BJ (cell line): ENCODE data around the gene PDE6B. TPM values are rescaled to one million over a fixed set of nuclear protein-coding genes. Genes with fewer than 3 reads are reported as not detected.

Source experiments
- CTCF ChIA-PET: fragments of 350-600 bp; formaldehyde crosslinking; extraction: SDS; loops from one replicate; lab custom pipeline; 2021; ENCODE audit warnings: antibody characterized with exemption, inconsistent platforms; lab: Yijun Ruan, JAX
- POLR2A ChIA-PET: fragments of 300-600 bp; sonication (Branson Sonifier 250); formaldehyde crosslinking; extraction: SDS; loops from one replicate; lab custom pipeline; 2021; ENCODE audit warnings: antibody characterized with exemption; lab: Charles Lee
- DNase-seq: peaks from one replicate; pipeline ENCODE4 v3.0.0-alpha.2; 2011; ENCODE audit warnings: low read depth
- H3K27me3 ChIP-seq: 2 replicates; pipeline ENCODE4 v1.6.0; 2011; ENCODE audit warnings: low read length; ENCODE audit not compliant: control insufficient read depth, insufficient read depth
- H3K36me3 ChIP-seq: 2 replicates; pipeline ENCODE4 v1.5.1; 2011; ENCODE audit warnings: low read length; ENCODE audit not compliant: control insufficient read depth, insufficient read depth
- H3K4me3 ChIP-seq: 2 replicates; pipeline ENCODE4 v1.5.1; 2011; ENCODE audit warnings: low read depth, mild to moderate bottlenecking, control low read depth, low read length
- CTCF ChIP-seq: IDR thresholded peaks from 2 replicates; pipeline ENCODE4 v1.5.1; 2011; ENCODE audit warnings: low read depth, mild to moderate bottlenecking, control low read depth, inconsistent platforms, low read length, moderate library complexity; ENCODE audit not compliant: insufficient read depth
- polyA plus RNA-seq: library from polyadenylated mRNA; depleted of rRNA; stranded (reverse); fragments of >200 nt; gene quantifications from 2 replicates; pipeline ENCODE4 v1.2.3, GENCODE V29; 2011

Gene PDE6B
- polyA plus RNA-seq, 1 experiment = 0.10 TPM

DNA sequence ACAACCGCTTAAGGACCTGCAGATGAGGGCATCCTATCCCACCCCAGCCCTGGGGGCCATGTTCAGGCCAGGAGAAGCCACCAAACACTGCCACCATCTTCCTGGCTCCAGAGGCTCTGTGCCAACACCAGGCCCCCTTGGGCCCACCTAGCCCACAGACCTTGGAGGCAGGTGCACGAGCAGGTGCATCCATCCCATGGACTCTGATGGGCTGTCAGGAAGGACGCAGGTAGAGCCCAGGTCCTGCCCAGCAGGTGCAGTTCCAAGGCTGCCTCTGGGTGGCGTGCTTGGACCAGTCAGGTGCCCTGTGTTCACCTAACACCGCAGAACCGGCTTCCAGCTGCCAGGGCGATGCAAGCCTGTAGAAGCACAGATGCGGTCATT is 22.8 kb upstream of the PDE6B start:
- DNase-seq = no peak
- H3K27me3 ChIP-seq = no peaks in the 10 kb centered on the region
- ChIA-PET POLR2A (no interaction called here), CTCF (no interaction called here)
- TF ChIP-seq CTCF = peak; percentile 30; the same call in 1 of the 2 replicates
- no peak overlapping the region for H3K4me3 ChIP-seq
- no peaks in the 10 kb centered on the region for H3K36me3 ChIP-seq

DNA sequence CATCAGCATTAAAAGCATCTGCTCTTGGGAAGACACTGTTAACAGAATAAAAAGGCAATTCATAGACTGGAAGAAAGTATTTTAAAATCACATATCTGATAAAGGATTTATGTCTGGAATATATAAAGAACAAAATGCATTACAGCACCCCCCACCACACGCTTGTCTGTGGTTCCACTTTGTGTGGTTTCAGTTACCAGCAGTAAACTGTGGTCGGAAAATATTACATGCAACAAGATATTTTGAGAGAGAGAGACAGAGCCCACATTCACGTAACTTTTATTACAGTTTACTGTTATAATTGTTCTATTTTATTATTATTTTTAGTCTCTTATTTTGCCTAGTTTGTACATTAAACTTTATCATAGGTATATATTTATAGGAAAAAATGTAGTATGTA is 21.2 kb upstream of the PDE6B start:
- no peaks in the 10 kb centered on the region for H3K36me3 ChIP-seq
- TF ChIP-seq CTCF = no peak
- no peaks in the 10 kb centered on the region for H3K27me3 ChIP-seq
- no peak for DNase-seq
- POLR2A ChIA-PET = no interaction called here
- no peak overlapping the region for H3K4me3 ChIP-seq
- CTCF ChIA-PET = no interaction called here

DNA sequence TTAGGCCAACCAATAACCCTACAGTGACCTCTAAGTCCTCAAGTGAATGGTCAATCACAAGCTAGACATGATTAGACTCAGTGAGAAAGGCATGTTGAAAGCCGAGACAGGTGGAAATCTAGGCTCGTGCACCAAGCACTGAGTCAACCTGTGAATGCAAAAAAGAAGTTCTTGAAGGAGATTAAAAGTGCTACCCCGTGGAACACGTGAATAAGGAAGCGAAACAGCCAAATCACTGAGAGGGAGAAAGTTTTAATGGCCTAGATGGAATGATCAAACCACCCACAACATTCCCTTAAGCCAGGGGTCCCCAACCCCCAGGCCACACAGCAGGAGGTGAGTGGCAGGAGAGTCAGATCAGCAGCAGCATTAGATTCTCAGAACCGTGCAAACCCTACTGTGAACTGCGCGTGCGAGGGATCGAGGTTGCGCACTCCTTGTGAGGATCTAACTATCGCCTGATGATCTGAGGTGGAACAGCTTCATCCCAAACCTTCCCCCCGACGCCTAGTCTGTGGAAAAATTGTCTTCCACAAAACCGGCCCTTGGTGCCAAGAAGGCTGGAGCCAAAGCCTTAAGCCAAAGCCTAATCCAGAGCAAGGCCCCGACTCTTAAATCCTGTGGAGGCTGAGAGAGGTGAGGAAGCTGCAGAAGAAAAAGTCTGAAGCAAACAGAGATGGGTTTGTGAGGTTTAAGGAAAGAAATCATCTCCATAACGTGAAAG is 19.5 kb upstream of the PDE6B start:
- TF ChIP-seq CTCF = no peak
- H3K27me3 ChIP-seq = no peaks in the 10 kb centered on the region
- ChIA-PET POLR2A (no interaction called here), CTCF (no interaction called here)
- no peak for DNase-seq
- no peak overlapping the region for H3K4me3 ChIP-seq
- H3K36me3 ChIP-seq = no peaks in the 10 kb centered on the region

DNA sequence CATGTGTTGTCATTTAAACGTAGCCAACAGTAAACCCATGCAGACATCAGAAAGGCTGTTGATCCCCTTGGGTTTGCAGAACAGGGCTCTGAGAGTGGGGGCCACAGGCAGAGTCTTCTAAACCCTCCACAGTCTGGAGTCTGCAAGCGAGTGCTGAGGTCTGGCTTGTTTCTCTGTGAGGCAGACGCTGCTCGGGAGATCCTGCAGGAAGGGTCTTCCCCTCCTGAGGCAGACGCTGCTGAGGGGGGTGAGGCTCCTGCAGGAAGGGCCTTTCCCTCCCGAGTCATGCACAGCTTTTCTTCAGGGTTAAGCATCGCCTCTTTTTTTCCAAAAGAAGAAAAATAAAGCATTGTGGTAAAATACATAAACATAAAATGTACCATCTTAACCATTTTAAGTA is 17.1 kb upstream of the PDE6B start:
- POLR2A ChIA-PET = no interaction called here
- no peaks in the 10 kb centered on the region for H3K36me3 ChIP-seq
- H3K4me3 ChIP-seq = no peak overlapping the region
- TF ChIP-seq CTCF = no peak
- DNase-seq = no peak
- CTCF ChIA-PET = no interaction called here
- 0 out of 2 replicates have a peak, but pooled peaks cover under 1% of the 10 kb centered on the region for H3K27me3 ChIP-seq

DNA sequence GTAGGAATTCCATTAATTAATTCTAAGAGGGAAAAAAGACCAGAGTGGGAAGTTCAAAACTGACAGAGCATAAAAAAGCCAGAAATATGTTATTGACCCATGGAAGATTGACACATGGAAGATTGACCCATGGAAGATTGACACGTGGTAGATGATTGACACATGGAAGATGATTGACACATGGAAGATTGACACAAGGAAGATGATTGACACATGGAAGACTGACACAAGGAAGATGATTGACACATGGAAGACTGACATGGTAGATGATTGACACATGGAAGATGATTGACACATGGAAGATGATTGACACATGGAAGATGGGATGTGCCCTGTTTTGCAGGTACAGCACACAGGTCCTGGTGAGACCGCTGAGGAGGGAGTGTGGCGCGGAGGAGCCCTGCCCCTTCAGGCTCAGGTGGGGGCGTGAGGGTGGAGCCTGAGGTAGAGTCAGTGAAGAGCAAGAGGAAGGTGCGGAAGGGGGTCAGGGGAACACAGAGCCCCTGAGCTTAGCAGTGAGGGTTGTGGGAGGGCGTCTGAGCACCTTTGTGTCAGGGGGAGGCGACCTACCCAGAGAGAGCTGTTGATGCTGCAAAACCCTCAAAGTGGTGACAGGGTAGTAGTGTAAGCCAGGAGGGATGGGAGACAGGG is 15.8 kb upstream of the PDE6B start:
- DNase-seq = no peak
- ChIA-PET POLR2A (no interaction called here), CTCF (no interaction called here)
- 0 out of 2 replicates have a peak, but pooled peaks cover 1% of the 10 kb centered on the region for H3K27me3 ChIP-seq
- H3K36me3 ChIP-seq = no peaks in the 10 kb centered on the region
- no peak for TF ChIP-seq CTCF
- H3K4me3 ChIP-seq = no peak overlapping the region
